Gastrocnemius medialis (tissue), 4 donors: Measurements from ENCODE around the gene SSC5D. TPM values are rescaled to one million over a fixed set of nuclear protein-coding genes. Genes with fewer than 3 reads are reported as not detected.
A peak's percentile ranks its signal among the peaks of the same experiment; 100 is the strongest.
"Not testable (repeated sequence)": the region's sequence is repeated elsewhere in the genome, so short reads cannot be mapped to it uniquely, and the experiment has no call there.

Experiments
- ATAC-seq, 2 donors: fragments of 150-250 bp; one replicate each; pipeline ENCODE4 v1.9.1; 2016
- DNase-seq, 2 donors: peaks; one replicate each; pipeline ENCODE4 v3.0.0-alpha.2; 2019
- H3K27ac ChIP-seq, 4 donors: fragments of 200-600 bp; sonication (generic); 1 replicate in 1 of 4; 2 replicates in 3 of 4; pipeline ENCODE4 v1.5.1; 2016 to 2018; ENCODE audit warnings: mild to moderate bottlenecking in 2 of 4, moderate library complexity in 1 of 4
- H3K27me3 ChIP-seq, 3 donors: fragments of 200-600 bp; sonication (generic) in 2 of 3; 1 replicate in 1 of 3; 2 replicates in 2 of 3; pipeline versions ENCODE4 v1.5.1 to v1.6.0; 2016 to 2019; ENCODE audit warnings: mild to moderate bottlenecking in 1 of 3, moderate library complexity in 1 of 3
- H3K36me3 ChIP-seq, 2 donors: fragments of 200-600 bp; sonication (generic) in 1 of 2; one replicate each; pipeline ENCODE4 v1.5.1; 2017 to 2018
- H3K4me1 ChIP-seq, 2 donors: fragments of 200-600 bp; sonication (generic) in 1 of 2; one replicate each; pipeline ENCODE4 v1.5.1; 2016 to 2017; ENCODE audit warnings: mild to moderate bottlenecking in 2 of 2
- H3K4me3 ChIP-seq, 4 donors: fragments of 200-600 bp; sonication (generic) in 3 of 4; 1 replicate in 1 of 4; 2 replicates in 3 of 4; pipeline ENCODE4 v1.5.1; 2016 to 2019; ENCODE audit warnings: mild to moderate bottlenecking in 2 of 4
- H3K9me3 ChIP-seq, 3 donors: fragments of 200-600 bp; sonication (generic) in 2 of 3; 1 replicate in 1 of 3; 2 replicates in 2 of 3; pipeline ENCODE4 v1.5.1; 2016 to 2019
- POLR2A ChIP-seq, 2 donors: fragments of 450-650 bp; IDR thresholded peaks; one replicate each; pipeline ENCODE4 v1.6.1; 2017; ENCODE audit warnings: antibody characterized with exemption in 2 of 2, mild to moderate bottlenecking in 2 of 2, moderate library complexity in 2 of 2
- in situ Hi-C, 4 donors: fragments of 200-750 bp; cut with MboI; loops; one replicate each; pipeline versions ENCODE4 v1.15.0 to v1.8.0; 2017; ENCODE audit warnings: low sequenced_read_pairs in 4 of 4
- intact Hi-C: fragments of 100-400 bp; cut with DNase I; formaldehyde crosslinking; loops from one replicate; pipeline ENCODE4 v1.15.1; 2023; ENCODE audit warnings: low total_unique reads
- total RNA-seq, 4 donors: library from RNA; depleted of rRNA; stranded (reverse); fragments of >200 nt; gene quantifications; one replicate each; pipeline versions ENCODE4 v1.1.0 to v1.2.3, GENCODE V29; 2016
- TF ChIP-seq, protein P1 (sequence below), 5 experiments: fragments of 450-650 bp in 3 of 5; fragments of 200-600 bp in 2 of 5; sonication (generic) in 2 of 5; IDR thresholded peaks in 4 of 5; conservative IDR thresholded peaks in 1 of 5; 1 replicate in 4 of 5; 2 replicates in 1 of 5; pipeline ENCODE4 v1.5.1; 2016 to 2019; ENCODE audit warnings: antibody characterized with exemption in 5 of 5, mild to moderate bottlenecking in 3 of 5, moderate library complexity in 3 of 5

The SSC5D gene
- total RNA-seq, 4 donors from 2014 or later, result 0.53 to 2.2 (median 1.1) TPM

DNA sequence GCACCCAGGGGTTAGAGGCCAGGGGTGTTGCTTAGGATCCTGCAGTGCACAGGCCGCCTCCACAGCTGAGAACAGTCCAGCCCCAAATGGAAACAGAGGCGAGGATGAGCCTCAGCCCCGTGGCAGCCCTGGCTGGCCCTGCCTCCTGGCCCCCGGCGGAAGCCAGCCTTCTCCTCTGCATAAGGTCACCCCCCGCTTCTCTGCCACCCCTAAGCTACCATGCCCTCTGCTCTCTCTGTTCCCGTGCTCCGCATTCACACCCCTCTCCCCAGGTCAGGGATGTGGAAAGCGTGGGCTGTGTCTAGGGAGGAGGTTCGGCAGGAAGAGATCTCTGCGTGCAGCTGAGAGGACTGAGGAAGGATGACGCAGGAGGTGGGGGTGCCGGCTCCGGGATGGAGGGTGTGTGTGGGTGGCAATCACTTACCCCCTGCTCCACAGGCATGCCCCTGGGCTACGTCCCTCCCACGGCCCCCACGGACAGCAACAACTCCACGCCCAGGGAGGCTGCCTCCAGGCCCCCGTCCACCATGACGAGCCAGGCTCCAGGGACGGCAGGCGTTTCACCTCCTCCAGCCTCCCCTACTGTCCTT lies 6.0 kb downstream of the SSC5D start:
- Histone ChIP-seq H3K4me3 (peak overlapping the region; percentile 21 to 41 (median 31)), H3K27ac (peak overlapping the region; percentile 70 to 78 (median 70)), H3K4me1 (no peaks in the 10 kb centered on the region), H3K9me3 (no peaks in the 10 kb centered on the region), H3K27me3 (peaks cover 0 to 2% (median 0%) of the 10 kb centered on the region in 3 donors), H3K36me3 (no peaks in the 10 kb centered on the region)
- TF ChIP-seq POLR2A (IDR thresholded peaks at IDR 0.05), result peak in 1 of 2 donors; percentile 11
- TF ChIP-seq, protein P1, sequence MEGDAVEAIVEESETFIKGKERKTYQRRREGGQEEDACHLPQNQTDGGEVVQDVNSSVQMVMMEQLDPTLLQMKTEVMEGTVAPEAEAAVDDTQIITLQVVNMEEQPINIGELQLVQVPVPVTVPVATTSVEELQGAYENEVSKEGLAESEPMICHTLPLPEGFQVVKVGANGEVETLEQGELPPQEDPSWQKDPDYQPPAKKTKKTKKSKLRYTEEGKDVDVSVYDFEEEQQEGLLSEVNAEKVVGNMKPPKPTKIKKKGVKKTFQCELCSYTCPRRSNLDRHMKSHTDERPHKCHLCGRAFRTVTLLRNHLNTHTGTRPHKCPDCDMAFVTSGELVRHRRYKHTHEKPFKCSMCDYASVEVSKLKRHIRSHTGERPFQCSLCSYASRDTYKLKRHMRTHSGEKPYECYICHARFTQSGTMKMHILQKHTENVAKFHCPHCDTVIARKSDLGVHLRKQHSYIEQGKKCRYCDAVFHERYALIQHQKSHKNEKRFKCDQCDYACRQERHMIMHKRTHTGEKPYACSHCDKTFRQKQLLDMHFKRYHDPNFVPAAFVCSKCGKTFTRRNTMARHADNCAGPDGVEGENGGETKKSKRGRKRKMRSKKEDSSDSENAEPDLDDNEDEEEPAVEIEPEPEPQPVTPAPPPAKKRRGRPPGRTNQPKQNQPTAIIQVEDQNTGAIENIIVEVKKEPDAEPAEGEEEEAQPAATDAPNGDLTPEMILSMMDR (IDR thresholded peaks at IDR 0.05 in 4 of 5, conservative IDR thresholded peaks at IDR 0.05 in 1 of 5), result no peak
- DNase-seq (no peak), ATAC-seq (peak; percentile 57 to 75)
- in situ Hi-C loops (no loop called here), intact Hi-C loops (no loop called here)

DNA sequence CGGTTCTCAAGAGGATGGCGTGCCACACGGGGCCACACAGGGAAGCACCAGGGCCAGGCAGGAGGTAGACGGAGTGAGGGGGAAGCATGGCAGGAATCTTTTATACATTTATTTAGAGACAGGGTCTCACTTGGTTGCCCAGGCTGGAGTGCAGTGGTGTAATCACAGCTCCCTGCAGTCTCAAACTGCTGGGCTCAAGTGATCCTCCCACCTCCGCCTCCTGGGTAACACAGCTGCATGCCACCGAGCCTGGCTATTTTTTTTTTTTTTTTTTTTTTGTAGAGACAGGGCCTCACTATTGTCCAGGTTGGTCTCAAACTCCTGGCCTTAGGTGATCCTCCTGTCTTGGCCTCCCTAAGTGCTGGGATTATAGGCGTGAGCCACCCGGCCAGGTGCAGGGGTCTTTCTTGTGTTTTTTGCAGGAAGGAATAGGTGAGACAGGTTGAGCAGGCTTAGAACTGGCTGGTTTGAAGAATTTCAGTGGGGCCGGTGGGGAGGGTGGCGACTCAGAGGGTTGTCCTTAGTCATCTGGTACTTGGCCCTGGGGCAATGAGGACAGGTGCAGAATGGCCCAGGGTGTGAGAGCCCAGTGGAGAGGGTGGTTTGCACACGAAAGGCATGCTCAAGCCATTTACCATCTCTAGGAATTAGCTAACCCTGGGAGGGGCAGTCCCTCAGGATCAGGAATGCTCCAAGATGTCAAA lies 7.6 kb downstream of the SSC5D start:
- no peak overlapping the region for H3K27ac ChIP-seq
- H3K4me3 ChIP-seq, result no peak overlapping the region
- no peaks in the 10 kb centered on the region for H3K9me3 ChIP-seq
- ATAC-seq (no peak), DNase-seq (no peak)
- H3K36me3 ChIP-seq, result no peaks in the 10 kb centered on the region
- no peaks in the 10 kb centered on the region for H3K27me3 ChIP-seq
- H3K4me1 ChIP-seq, result no peaks in the 10 kb centered on the region
- no peak for TF ChIP-seq POLR2A (IDR thresholded peaks at IDR 0.05)
- TF ChIP-seq, protein P1 (IDR thresholded peaks at IDR 0.05 in 4 of 5, conservative IDR thresholded peaks at IDR 0.05 in 1 of 5), result no peak
- in situ Hi-C loops, result no loop called here
- intact Hi-C loops, result no loop called here

DNA sequence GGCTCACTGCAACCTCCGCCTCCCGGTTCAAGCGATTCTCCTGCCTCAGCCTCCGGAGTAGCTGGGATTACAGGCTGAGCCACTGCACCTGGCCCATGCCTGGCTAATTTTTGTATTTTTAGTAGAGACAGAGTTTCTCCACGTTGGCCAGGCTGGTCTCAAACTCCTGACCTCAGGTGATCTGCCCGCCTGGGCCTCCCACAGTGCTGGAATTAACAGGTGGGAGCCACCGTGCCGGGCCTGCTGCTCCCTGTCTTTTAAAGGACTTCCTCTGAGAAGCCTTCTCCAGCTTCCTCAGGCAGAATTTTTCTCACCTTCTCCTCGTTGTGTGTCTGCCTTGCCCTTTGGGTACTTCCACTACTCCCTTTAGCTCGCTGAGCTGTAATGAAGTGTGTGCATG lies 8.6 kb downstream of the SSC5D start:
- H3K27me3 ChIP-seq, in situ Hi-C loops: not testable (repeated sequence)

DNA sequence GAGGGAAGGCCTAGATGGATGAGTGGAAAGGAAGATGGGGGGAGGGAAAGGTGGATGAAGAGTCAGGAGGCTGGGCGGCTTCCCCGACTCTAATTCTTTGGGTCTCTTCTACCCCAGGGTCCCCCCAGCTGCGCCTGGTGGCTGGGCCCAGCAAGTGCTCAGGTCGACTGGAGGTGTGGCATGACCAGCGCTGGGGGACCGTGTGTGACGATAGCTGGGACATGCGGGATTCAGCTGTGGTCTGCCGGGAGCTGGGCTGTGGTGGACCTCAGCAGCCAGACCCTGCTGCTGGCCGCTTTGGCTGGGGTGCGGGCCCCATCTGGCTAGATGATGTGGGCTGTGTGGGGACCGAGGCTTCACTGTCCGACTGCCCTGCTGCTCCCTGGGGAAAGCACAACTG lies 9.5 kb downstream of the SSC5D start:
- no peaks in the 10 kb centered on the region for H3K4me1 ChIP-seq
- no peaks in the 10 kb centered on the region for H3K9me3 ChIP-seq
- no peak overlapping the region for H3K27ac ChIP-seq
- ATAC-seq, result no peak
- in situ Hi-C loops (no loop called here), intact Hi-C loops (no loop called here)
- H3K4me3 ChIP-seq, result no peak overlapping the region
- no peak for TF ChIP-seq POLR2A (IDR thresholded peaks at IDR 0.05)
- TF ChIP-seq, protein P1 (IDR thresholded peaks at IDR 0.05 in 4 of 5, conservative IDR thresholded peaks at IDR 0.05 in 1 of 5), result no peak
- H3K36me3 ChIP-seq, result no peaks in the 10 kb centered on the region
- no peaks in the 10 kb centered on the region for H3K27me3 ChIP-seq
- no peak for DNase-seq

More for the DNA sequence above, 8.6 kb downstream of the SSC5D start:
- H3K27ac ChIP-seq, DNase-seq, H3K9me3 ChIP-seq, H3K36me3 ChIP-seq, H3K4me3 ChIP-seq, ATAC-seq, intact Hi-C loops, H3K4me1 ChIP-seq: not testable (repeated sequence)

- intact Hi-C loops (no loop called here), in situ Hi-C loops (no loop called here)
- Histone ChIP-seq H3K4me3 (no peak overlapping the region), H3K36me3 (no peaks in the 10 kb centered on the region), H3K27ac (no peak overlapping the region), H3K9me3 (no peaks in the 10 kb centered on the region), H3K27me3 (no peaks in the 10 kb centered on the region), H3K4me1 (no peaks in the 10 kb centered on the region)
- DNase-seq, result no peak
- ATAC-seq, result no peak
- TF ChIP-seq, protein P1 (IDR thresholded peaks at IDR 0.05 in 4 of 5, conservative IDR thresholded peaks at IDR 0.05 in 1 of 5), result no peak
- TF ChIP-seq POLR2A (IDR thresholded peaks at IDR 0.05), result no peak
Observed at GRCh38 chr19:55498246-55498840, 10.1 kb downstream of the SSC5D start.
